ENCODE data around the gene RUFY4.
"Not testable (repeated sequence)": the region's sequence is repeated elsewhere in the genome, so short reads cannot be mapped to it uniquely, and the experiment has no call there.

The RUFY4 gene

GRCh38 chr2:218091746-218092145 is 22.7 kb downstream of the RUFY4 start:
- no peak for DNase-seq

- no peak for DNase-seq
These were observed 24.8 kb downstream of the RUFY4 start for GRCh38 chr2:218093879-218094278.

- no peak for DNase-seq
These were observed 26.8 kb downstream of the RUFY4 start for GRCh38 chr2:218095853-218096252.

- DNase-seq: no peak
These were observed 28.9 kb downstream of the RUFY4 start for GRCh38 chr2:218097975-218098374.

- not testable (repeated sequence) for DNase-seq
These were observed 39.8 kb downstream of the RUFY4 start for GRCh38 chr2:218108834-218109233.

- not testable (repeated sequence) for DNase-seq
These were observed 52.7 kb downstream of the RUFY4 start for GRCh38 chr2:218121789-218122188.

- not testable (repeated sequence) for DNase-seq
These were observed 53.2 kb downstream of the RUFY4 start for GRCh38 chr2:218122286-218122685.

- no peak for DNase-seq
These were observed 54.9 kb downstream of the RUFY4 start for GRCh38 chr2:218123986-218124385.

GRCh38 chr2:218125095-218125494 is 56.0 kb downstream of the RUFY4 start:
- no peak for DNase-seq

- DNase-seq: no peak
These were observed 56.6 kb downstream of the RUFY4 start, which contains the start of gene CXCR2 for GRCh38 chr2:218125626-218126080. CXCR2 (plus strand) TSS chr2:218126028; CDS start chr2:218134802, 8,774 bp downstream.

GRCh38 chr2:218127929-218128455 is 58.9 kb downstream of the RUFY4 start:
- DNase-seq: no peak

- no peak for DNase-seq
These were observed 59.9 kb downstream of the RUFY4 start for GRCh38 chr2:218128781-218129457.

GRCh38 chr2:218129458-218130135 is 60.5 kb downstream of the RUFY4 start:
- no peak for DNase-seq

- no peak for DNase-seq
These were observed 61.3 kb downstream of the RUFY4 start for GRCh38 chr2:218130377-218130776.

GRCh38 chr2:218130822-218131221 is 61.8 kb downstream of the RUFY4 start:
- DNase-seq: no peak

GRCh38 chr2:218137514-218137913 is 68.5 kb downstream of the RUFY4 start:
- no peak for DNase-seq

- DNase-seq: no peak
These were observed 69.0 kb downstream of the RUFY4 start for GRCh38 chr2:218138047-218138446.
